Stimulated activated naive CD4-positive, alpha-beta T cell treated with Interleukin-2 at 50 U/mL for 16 hours (primary cell): ENCODE measurements around the gene MYL3.
"Not testable (repeated sequence)": the region's sequence is repeated elsewhere in the genome, so short reads cannot be mapped to it uniquely, and the experiment has no call there.

Experiments
- DNase-seq: peaks from one replicate; lab custom pipeline; 2025; lab: John Stamatoyannopoulos, UW

Gene MYL3

DNA sequence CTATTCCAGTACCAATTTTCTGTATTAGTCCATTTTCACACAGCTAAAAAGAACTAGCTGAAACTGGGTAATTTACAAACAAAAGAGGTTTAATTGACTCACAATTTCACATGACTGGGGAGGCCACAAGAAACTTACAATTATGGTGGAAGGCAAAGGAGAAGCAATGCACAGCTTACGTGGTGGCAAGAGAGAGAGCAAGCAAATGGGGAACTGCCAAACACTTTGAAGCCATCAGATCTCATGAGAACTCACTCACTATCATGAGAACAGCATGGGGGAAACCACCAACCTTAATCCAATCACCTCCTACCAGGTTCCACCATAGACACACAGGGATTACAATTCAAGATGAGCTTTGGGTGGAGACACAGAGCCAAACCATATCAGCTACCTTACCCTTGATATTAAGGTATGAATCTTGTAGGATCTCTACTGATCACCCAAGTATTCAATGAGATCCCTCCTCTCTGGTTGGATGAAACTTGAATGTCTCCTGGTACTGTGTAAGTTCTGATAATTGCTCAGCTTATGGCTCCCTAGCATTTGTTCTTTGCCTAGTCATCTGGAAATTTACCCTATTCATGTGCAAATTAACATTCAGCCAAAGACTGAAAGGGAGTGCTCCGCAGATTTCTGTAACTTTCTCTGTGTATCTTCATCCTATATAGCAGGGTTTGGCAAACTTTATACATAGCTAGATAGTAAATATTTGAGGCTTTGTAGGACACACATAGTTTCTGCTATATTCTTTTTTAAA is 38.9 kb downstream of the MYL3 start:
- no peak for DNase-seq

DNA sequence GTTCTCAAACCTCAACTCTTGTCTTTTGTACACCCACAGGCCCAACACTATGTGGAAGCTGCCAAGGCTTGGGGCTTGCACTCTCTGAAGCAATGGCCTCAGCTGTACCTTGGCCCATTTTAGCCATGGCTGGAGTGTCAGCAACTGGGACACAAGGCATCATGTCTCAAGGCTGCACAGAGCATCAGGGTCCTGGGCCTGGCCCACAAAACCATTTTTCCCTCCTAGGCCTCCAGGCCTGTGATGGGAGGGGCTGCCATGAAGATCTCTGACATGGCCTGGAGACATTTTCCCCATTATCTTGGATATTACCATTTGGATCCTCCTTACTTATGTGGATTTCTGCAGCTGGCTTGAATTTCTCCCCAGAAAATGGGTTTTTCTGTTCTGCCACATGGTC is 39.9 kb downstream of the MYL3 start:
- not testable (repeated sequence) for DNase-seq

DNA sequence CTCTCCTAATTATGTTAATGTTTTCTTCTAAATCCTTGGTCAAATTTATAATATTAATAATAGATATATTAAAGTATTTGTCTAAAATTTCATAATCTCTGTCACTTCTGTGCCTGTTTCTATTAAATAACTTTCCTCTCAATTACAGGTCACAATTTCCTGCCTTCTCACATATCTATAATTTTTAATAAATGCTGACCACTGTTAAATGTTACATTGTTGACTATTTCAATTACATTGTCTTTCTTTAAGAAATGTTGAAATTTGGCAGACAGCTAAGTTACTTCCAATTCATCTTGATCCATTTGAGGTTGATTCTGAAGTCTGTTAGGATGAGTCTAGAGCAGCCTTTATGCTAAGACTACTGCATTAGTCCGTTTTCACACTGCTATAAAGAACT is 41.7 kb downstream of the MYL3 start:
- DNase-seq = no peak

DNA sequence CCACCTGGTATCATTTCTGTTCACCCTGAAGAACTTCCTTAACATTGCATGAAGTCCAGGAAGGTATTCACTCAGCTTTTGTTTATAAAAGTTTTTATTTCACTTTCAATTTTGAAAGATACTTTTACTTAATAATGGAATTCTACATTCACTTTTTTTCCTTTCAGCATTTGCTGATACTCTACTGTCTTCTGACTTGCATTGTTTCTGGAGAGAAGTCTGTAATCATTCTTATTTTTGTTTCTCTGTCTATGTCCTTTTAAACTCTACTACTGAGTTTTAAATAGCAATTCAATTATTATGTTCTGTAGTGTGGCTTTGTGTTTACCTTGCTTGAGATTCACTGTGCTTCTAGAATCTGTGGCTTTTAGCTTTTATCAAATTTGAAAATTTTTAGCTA is 42.4 kb downstream of the MYL3 start:
- DNase-seq = no peak

DNA sequence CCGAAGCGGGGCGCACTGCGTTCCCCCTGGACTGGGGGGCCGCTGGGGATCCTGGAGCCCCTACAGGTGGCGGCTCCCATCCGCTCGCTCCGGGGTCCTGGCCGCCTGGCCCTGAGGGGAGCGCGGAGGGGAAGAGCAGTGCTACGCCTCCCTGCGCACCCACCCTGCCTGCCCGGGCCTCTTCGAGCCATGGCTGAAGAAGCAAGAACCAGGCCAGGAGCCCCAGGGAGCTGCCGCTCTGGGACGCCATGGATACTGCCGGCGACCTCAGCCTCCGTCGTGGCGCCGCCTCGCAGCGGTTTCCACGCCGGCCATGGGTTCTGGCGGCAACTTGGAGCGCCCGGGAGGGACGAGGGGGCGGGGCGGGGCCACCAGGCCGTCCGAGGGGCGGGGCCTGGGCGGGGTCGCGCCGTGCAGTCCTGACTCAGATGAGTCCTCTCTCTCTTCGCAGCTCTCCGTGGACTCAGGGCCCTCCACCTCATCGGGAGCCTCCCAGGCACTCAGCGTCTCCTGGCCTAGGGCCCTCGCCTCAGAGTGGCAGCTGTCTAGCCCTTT is 50.9 kb downstream of the MYL3 start:
- peak; percentile 77 for DNase-seq

DNA sequence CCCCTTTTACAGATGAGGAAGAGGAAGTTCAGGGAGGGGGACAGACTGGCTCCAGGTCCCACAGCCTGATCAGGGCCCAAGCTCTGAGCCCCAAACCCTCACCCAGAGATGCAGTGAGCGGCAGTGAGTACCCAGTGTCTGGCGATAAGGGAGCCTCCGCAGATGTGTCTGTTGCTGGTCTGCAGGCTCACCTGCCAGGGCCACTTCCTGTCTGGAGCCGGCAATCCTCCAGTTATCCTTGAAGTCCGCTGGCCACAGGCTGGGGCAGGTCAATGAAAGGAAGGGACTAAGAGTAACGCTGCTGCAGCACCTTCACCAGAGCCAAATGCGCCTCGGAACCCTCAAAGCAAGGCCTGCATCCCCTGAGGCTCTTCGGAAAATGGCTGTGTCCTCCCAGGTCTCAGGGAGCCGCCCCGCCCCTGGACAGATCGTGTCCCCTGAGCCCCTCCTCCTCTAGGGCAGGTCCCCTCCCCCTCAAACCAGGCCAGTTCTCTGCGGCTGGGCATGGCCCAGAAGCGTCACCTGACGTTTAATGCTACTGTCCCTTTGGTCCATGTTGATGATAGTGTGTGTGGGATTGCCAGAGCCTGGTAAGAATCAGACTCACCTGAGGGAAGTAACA is 51.5 kb downstream of the MYL3 start:
- no peak for DNase-seq

DNA sequence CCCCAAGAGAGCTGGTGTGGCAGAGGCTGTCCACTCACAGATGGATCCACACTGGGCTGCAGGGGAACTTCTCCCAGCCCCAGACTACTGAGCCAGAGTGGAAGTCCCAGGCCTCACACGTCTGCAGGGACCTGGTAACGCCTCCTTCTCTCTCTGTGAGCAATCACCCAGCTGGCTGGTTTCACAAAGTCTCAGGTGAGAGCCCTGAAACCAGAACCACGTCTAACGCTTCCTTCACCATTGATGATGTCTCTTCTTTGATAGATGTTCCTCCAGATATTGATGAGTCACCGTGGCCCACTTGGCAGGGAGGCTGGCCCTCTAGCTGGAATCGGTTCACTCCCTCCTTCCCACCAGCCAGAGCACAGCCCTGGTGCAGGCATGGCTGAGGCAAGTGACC is 54.5 kb downstream of the MYL3 start:
- DNase-seq = not testable (repeated sequence)
